ENCODE measurements around the gene IMMP2L.

Gene IMMP2L

GRCh38 chr7:111390000-111390399, 172.3 kb downstream of the IMMP2L start:
- DNase-seq (no peak), ATAC-seq (no peak)

- ATAC-seq (no peak), DNase-seq (no peak)
These were observed 173.4 kb downstream of the IMMP2L start for GRCh38 chr7:111388912-111389311.

GRCh38 chr7:111388016-111388415, 174.3 kb downstream of the IMMP2L start:
- DNase-seq: no peak
- no peak for ATAC-seq

- ATAC-seq (no peak), DNase-seq (no peak)
These were observed 178.0 kb downstream of the IMMP2L start for GRCh38 chr7:111384065-111384891.

GRCh38 chr7:111383133-111383532, 179.2 kb downstream of the IMMP2L start:
- ATAC-seq (no peak), DNase-seq (no peak)

- no peak for ATAC-seq
- no peak for DNase-seq
These were observed 180.7 kb downstream of the IMMP2L start for GRCh38 chr7:111381590-111381989.

- DNase-seq: no peak
These were observed 181.3 kb downstream of the IMMP2L start for GRCh38 chr7:111380945-111381344.

GRCh38 chr7:111374027-111374426, 188.3 kb downstream of the IMMP2L start:
- no peak for ATAC-seq
- no peak for DNase-seq

More at GRCh38 chr7:111380945-111381344, 181.3 kb downstream of the IMMP2L start:
- no peak for ATAC-seq

- ATAC-seq (no peak), DNase-seq (no peak)
These were observed 190.9 kb downstream of the IMMP2L start for GRCh38 chr7:111371437-111371836.

- ATAC-seq: no peak
- no peak for DNase-seq
These were observed 192.3 kb downstream of the IMMP2L start for GRCh38 chr7:111370002-111370401.

GRCh38 chr7:111368381-111369065, 193.8 kb downstream of the IMMP2L start:
- no peak for ATAC-seq
- no peak for DNase-seq

GRCh38 chr7:111364413-111364812, 197.9 kb downstream of the IMMP2L start:
- DNase-seq (no peak), ATAC-seq (no peak)

- no peak for DNase-seq
- no peak for ATAC-seq
These were observed 199.2 kb downstream of the IMMP2L start for GRCh38 chr7:111363099-111363498.

- DNase-seq (no peak), ATAC-seq (no peak)
These were observed 199.7 kb downstream of the IMMP2L start for GRCh38 chr7:111362506-111363054.

GRCh38 chr7:111358915-111359314, 203.4 kb downstream of the IMMP2L start:
- no peak for DNase-seq
- no peak for ATAC-seq

GRCh38 chr7:111357691-111358090, 204.6 kb downstream of the IMMP2L start:
- DNase-seq: no peak
- ATAC-seq: no peak

GRCh38 chr7:111356941-111357340, 205.4 kb downstream of the IMMP2L start:
- ATAC-seq: no peak
- no peak for DNase-seq

GRCh38 chr7:111352319-111352718, 210.0 kb downstream of the IMMP2L start:
- no peak for DNase-seq
- ATAC-seq: no peak

- ATAC-seq (no peak), DNase-seq (no peak)
These were observed 216.1 kb downstream of the IMMP2L start for GRCh38 chr7:111346219-111346618.

GRCh38 chr7:111343017-111343416, 219.3 kb downstream of the IMMP2L start:
- DNase-seq (no peak), ATAC-seq (no peak)

GRCh38 chr7:111339006-111339405, 223.3 kb downstream of the IMMP2L start:
- ATAC-seq (no peak), DNase-seq (no peak)

- DNase-seq: no peak
- ATAC-seq: no peak
These were observed 229.3 kb downstream of the IMMP2L start for GRCh38 chr7:111333010-111333409.

- DNase-seq (no peak), ATAC-seq (no peak)
These were observed 232.1 kb downstream of the IMMP2L start for GRCh38 chr7:111330235-111330523.
